HUES6 (cell line): ENCODE measurements around the gene ADAM22.

Experiments
- H3K27ac ChIP-seq: 2 replicates; pipeline ENCODE4 v1.7.0; 2013; ENCODE audit warnings: low read depth, mild to moderate bottlenecking, low read length, inconsistent platforms
- H3K27me3 ChIP-seq: 2 replicates; pipeline ENCODE4 v1.6.1; 2013; ENCODE audit warnings: low read length; ENCODE audit not compliant: control insufficient read depth, insufficient read depth
- H3K36me3 ChIP-seq: 2 replicates; pipeline ENCODE4 v1.6.1; 2013; ENCODE audit warnings: low read length; ENCODE audit not compliant: control insufficient read depth, insufficient read depth
- H3K4me1 ChIP-seq: 2 replicates; pipeline ENCODE4 v1.6.1; 2013; ENCODE audit warnings: low read length; ENCODE audit not compliant: control insufficient read depth, insufficient read depth
- H3K4me3 ChIP-seq: 2 replicates; pipeline ENCODE4 v1.5.1; 2013; ENCODE audit warnings: low read depth, low read length
- H3K9ac ChIP-seq: one replicate; pipeline ENCODE4 v1.6.1; 2013; ENCODE audit warnings: mild to moderate bottlenecking, low read length
- H3K9me3 ChIP-seq: 2 replicates; pipeline ENCODE4 v1.6.1; 2013; ENCODE audit warnings: low read depth, low read length; ENCODE audit not compliant: control insufficient read depth, insufficient read depth

ADAM22 gene

GRCh38 chr7:88009651-88010050 is 75.6 kb downstream of the ADAM22 start:
- Histone ChIP-seq H3K4me1 (no peaks in the 10 kb centered on the region), H3K9ac (no peak overlapping the region), H3K4me3 (no peak overlapping the region), H3K27ac (no peak overlapping the region), H3K36me3 (no peaks in the 10 kb centered on the region), H3K9me3 (no peaks in the 10 kb centered on the region), H3K27me3 (no peaks in the 10 kb centered on the region)

- no peaks in the 10 kb centered on the region for H3K4me1 ChIP-seq
- no peaks in the 10 kb centered on the region for H3K36me3 ChIP-seq
- no peak overlapping the region for H3K27ac ChIP-seq
- no peak overlapping the region for H3K4me3 ChIP-seq
- no peaks in the 10 kb centered on the region for H3K27me3 ChIP-seq
- H3K9me3 ChIP-seq = no peaks in the 10 kb centered on the region
- H3K9ac ChIP-seq = no peak overlapping the region
These were observed 78.0 kb downstream of the ADAM22 start for GRCh38 chr7:88012086-88012485.

- Histone ChIP-seq H3K9ac (no peak overlapping the region), H3K9me3 (no peaks in the 10 kb centered on the region), H3K27me3 (no peaks in the 10 kb centered on the region), H3K4me3 (no peak overlapping the region), H3K4me1 (no peaks in the 10 kb centered on the region), H3K36me3 (no peaks in the 10 kb centered on the region), H3K27ac (no peak overlapping the region)
These were observed 79.9 kb downstream of the ADAM22 start for GRCh38 chr7:88013981-88014380.

- Histone ChIP-seq H3K4me3 (no peak overlapping the region), H3K36me3 (no peaks in the 10 kb centered on the region), H3K27ac (no peak overlapping the region), H3K9me3 (no peaks in the 10 kb centered on the region), H3K27me3 (no peaks in the 10 kb centered on the region), H3K4me1 (no peaks in the 10 kb centered on the region), H3K9ac (no peak overlapping the region)
These were observed 80.5 kb downstream of the ADAM22 start for GRCh38 chr7:88014581-88014980.

GRCh38 chr7:88015309-88015708 is 81.3 kb downstream of the ADAM22 start:
- Histone ChIP-seq H3K27ac (no peak overlapping the region), H3K27me3 (no peaks in the 10 kb centered on the region), H3K36me3 (no peaks in the 10 kb centered on the region), H3K4me3 (no peak overlapping the region), H3K4me1 (peaks cover 4% of the 10 kb centered on the region), H3K9me3 (no peaks in the 10 kb centered on the region), H3K9ac (no peak overlapping the region)

GRCh38 chr7:88018501-88018900 is 84.5 kb downstream of the ADAM22 start:
- Histone ChIP-seq H3K27ac (no peak overlapping the region), H3K9me3 (no peaks in the 10 kb centered on the region), H3K4me3 (no peak overlapping the region), H3K9ac (no peak overlapping the region), H3K36me3 (no peaks in the 10 kb centered on the region), H3K27me3 (no peaks in the 10 kb centered on the region), H3K4me1 (peaks cover 6% of the 10 kb centered on the region)

GRCh38 chr7:88020953-88021665 is 87.1 kb downstream of the ADAM22 start:
- H3K4me1 ChIP-seq = peaks cover 6% of the 10 kb centered on the region
- H3K9me3 ChIP-seq = no peaks in the 10 kb centered on the region
- no peak overlapping the region for H3K9ac ChIP-seq
- no peak overlapping the region for H3K27ac ChIP-seq
- no peak overlapping the region for H3K4me3 ChIP-seq
- H3K36me3 ChIP-seq = no peaks in the 10 kb centered on the region
- H3K27me3 ChIP-seq = no peaks in the 10 kb centered on the region

- H3K4me1 ChIP-seq = no peaks in the 10 kb centered on the region
- H3K27ac ChIP-seq = no peak overlapping the region
- no peak overlapping the region for H3K4me3 ChIP-seq
- peaks cover 24% of the 10 kb centered on the region for H3K9me3 ChIP-seq
- no peaks in the 10 kb centered on the region for H3K36me3 ChIP-seq
- H3K27me3 ChIP-seq = no peaks in the 10 kb centered on the region
- no peak overlapping the region for H3K9ac ChIP-seq
These were observed 93.7 kb downstream of the ADAM22 start for GRCh38 chr7:88027724-88028123.

GRCh38 chr7:88034083-88034695 is 100.1 kb downstream of the ADAM22 start:
- Histone ChIP-seq H3K27me3 (no peaks in the 10 kb centered on the region), H3K36me3 (no peaks in the 10 kb centered on the region), H3K9ac (no peak overlapping the region), H3K27ac (no peak overlapping the region), H3K4me1 (no peaks in the 10 kb centered on the region), H3K4me3 (no peak overlapping the region), H3K9me3 (peaks cover 31% of the 10 kb centered on the region)

- H3K4me1 ChIP-seq = no peaks in the 10 kb centered on the region
- H3K9me3 ChIP-seq = peaks cover 14% of the 10 kb centered on the region
- H3K4me3 ChIP-seq = no peak overlapping the region
- no peak overlapping the region for H3K9ac ChIP-seq
- no peaks in the 10 kb centered on the region for H3K36me3 ChIP-seq
- no peaks in the 10 kb centered on the region for H3K27me3 ChIP-seq
- no peak overlapping the region for H3K27ac ChIP-seq
These were observed 103.0 kb downstream of the ADAM22 start for GRCh38 chr7:88037050-88037449.

- Histone ChIP-seq H3K27ac (no peak overlapping the region), H3K4me3 (no peak overlapping the region), H3K36me3 (no peaks in the 10 kb centered on the region), H3K4me1 (no peaks in the 10 kb centered on the region), H3K27me3 (no peaks in the 10 kb centered on the region), H3K9ac (no peak overlapping the region), H3K9me3 (no peaks in the 10 kb centered on the region)
These were observed 106.6 kb downstream of the ADAM22 start for GRCh38 chr7:88040694-88041093.
